Common myeloid progenitor, CD34-positive (primary cell): ENCODE data around the gene RBBP8NL.

Source experiments
- CTCF ChIA-PET: fragments of 350-600 bp; sonication (Branson Sonifier 250); formaldehyde crosslinking; loops from one replicate; lab custom pipeline; 2021; ENCODE audit warnings: antibody characterized with exemption; lab: Charles Lee
- POLR2A ChIA-PET: fragments of 350-600 bp; sonication (Branson Sonifier 250); formaldehyde crosslinking; loops from one replicate; lab custom pipeline; 2021; ENCODE audit warnings: antibody characterized with exemption; lab: Charles Lee
- DNase-seq, 3 donors: peaks; one replicate each; pipeline versions ENCODE4 v3.0.0 to v3.0.0-alpha.2; 2013
- H3K27ac ChIP-seq, 2 experiments: 1 replicate in 1 of 2; 2 replicates in 1 of 2; pipeline ENCODE4 v1.7.0; 2013; ENCODE audit warnings: inconsistent platforms in 2 of 2, low read length in 2 of 2, mild to moderate bottlenecking in 2 of 2, low read depth in 1 of 2, moderate library complexity in 1 of 2; ENCODE audit not compliant: severe bottlenecking in 2 of 2, insufficient read depth in 1 of 2, poor library complexity in 1 of 2
- H3K27me3 ChIP-seq, 5 experiments: replicated peaks in 2 of 5; 1 replicate in 3 of 5; 2 replicates in 2 of 5; pipeline versions ENCODE4 v1.6.1 to v1.7.0; 2013; ENCODE audit warnings: low read length in 4 of 5, mild to moderate bottlenecking in 2 of 5, moderate library complexity in 2 of 5, inconsistent platforms in 1 of 5; ENCODE audit not compliant: insufficient read depth in 5 of 5, control insufficient read depth in 4 of 5
- H3K36me3 ChIP-seq, 4 experiments: 1 replicate in 2 of 4; 2 replicates in 2 of 4; pipeline versions ENCODE4 v1.6.1 to v1.7.0; 2013; ENCODE audit warnings: low read length in 3 of 4, control low read depth in 1 of 4, mild to moderate bottlenecking in 1 of 4; ENCODE audit not compliant: control insufficient read depth in 4 of 4, insufficient read depth in 4 of 4
- H3K4me1 ChIP-seq, 4 experiments: 1 replicate in 3 of 4; 2 replicates in 1 of 4; pipeline versions ENCODE4 v1.6.1 to v1.7.1; 2013; ENCODE audit warnings: low read length in 3 of 4, mild to moderate bottlenecking in 3 of 4, control low read depth in 1 of 4, inconsistent platforms in 1 of 4, moderate library complexity in 1 of 4; ENCODE audit not compliant: control insufficient read depth in 4 of 4, insufficient read depth in 4 of 4; ENCODE audit errors: control extremely low read depth in 1 of 4
- H3K4me3 ChIP-seq, 7 experiments: 1 replicate in 4 of 7; 2 replicates in 3 of 7; pipeline versions ENCODE4 v1.5.1 to v1.7.0; 2013; ENCODE audit warnings: mild to moderate bottlenecking in 7 of 7, low read length in 6 of 7, moderate library complexity in 6 of 7, inconsistent platforms in 2 of 7, low read depth in 2 of 7, control low read depth in 1 of 7; ENCODE audit not compliant: insufficient read depth in 4 of 7, control insufficient read depth in 1 of 7; ENCODE audit errors: extremely low read depth in 1 of 7
- H3K9me3 ChIP-seq, 5 experiments: 1 replicate in 4 of 5; 2 replicates in 1 of 5; pipeline versions ENCODE4 v1.6.1 to v1.7.1; 2013; ENCODE audit warnings: low read length in 4 of 5, mild to moderate bottlenecking in 2 of 5, inconsistent platforms in 1 of 5, low read depth in 1 of 5, moderate library complexity in 1 of 5; ENCODE audit not compliant: control insufficient read depth in 4 of 5, insufficient read depth in 2 of 5; ENCODE audit errors: control extremely low read depth in 1 of 5
- WGBS: methylation state at CpG from one replicate; pipeline ENCODE4 v1.1.5; 2013; ENCODE audit not compliant: insufficient coverage; 5-methylcytosine and 5-hydroxymethylcytosine counted together

RBBP8NL gene

GRCh38 chr20:62401331-62401779 lies 26.0 kb downstream of the RBBP8NL start:
- Histone ChIP-seq H3K4me3 (no peak overlapping the region), H3K27me3 (no peaks in the 10 kb centered on the region), H3K9me3 (no peaks in the 10 kb centered on the region), H3K36me3 (peaks cover 2 to 11% (median 5%) of the 10 kb centered on the region in 4 experiments), H3K4me1 (peaks cover 0 to 14% (median 10%) of the 10 kb centered on the region in 4 experiments), H3K27ac (no peak overlapping the region)
- ChIA-PET CTCF (interaction anchor here (1.3 kb wide), 1 partner anchor 12 kb away, joined by 4 read pairs; no protein-coding TSS in a partner anchor), POLR2A (no interaction called here)
- no peak for DNase-seq
- 94% methylated on average over 21 of the region's 21 CpGs for WGBS

- CTCF ChIA-PET, result interaction anchor here (1.3 to 1.6 kb wide), 2 partner anchors 9 to 12 kb away, joined by 4 to 5 read pairs; no protein-coding TSS in a partner anchor
- Histone ChIP-seq H3K9me3 (no peaks in the 10 kb centered on the region), H3K27ac (no peak overlapping the region), H3K4me3 (no peak overlapping the region), H3K36me3 (peaks cover 2 to 14% (median 7%) of the 10 kb centered on the region in 4 experiments), H3K4me1 (peaks cover 0 to 6% (median 1%) of the 10 kb centered on the region in 4 experiments), H3K27me3 (no peaks in the 10 kb centered on the region)
- POLR2A ChIA-PET, result no interaction called here
- DNase-seq, result no peak
- 89% methylated on average over 10 of the region's 10 CpGs for WGBS
Observed at GRCh38 chr20:62400541-62400940, 26.8 kb downstream of the RBBP8NL start.

- Histone ChIP-seq H3K27me3 (no peaks in the 10 kb centered on the region), H3K27ac (no peak overlapping the region), H3K4me3 (no peak overlapping the region), H3K36me3 (peaks cover 2 to 14% (median 9%) of the 10 kb centered on the region in 4 experiments), H3K4me1 (peaks cover 0 to 1% (median 0%) of the 10 kb centered on the region in 4 experiments), H3K9me3 (no peaks in the 10 kb centered on the region)
- DNase-seq, result no peak
- WGBS, result 96% methylated on average over 7 of the region's 7 CpGs
- ChIA-PET POLR2A (no interaction called here), CTCF (interaction anchor here (1.0 to 1.6 kb wide), 3 partner anchors 9 to 11 kb away, joined by 4 to 5 read pairs (median 4); no protein-coding TSS in a partner anchor)
Observed at GRCh38 chr20:62400021-62400420, 27.3 kb downstream of the RBBP8NL start.

GRCh38 chr20:62398120-62398821 lies 29.1 kb downstream of the RBBP8NL start:
- no peak for DNase-seq
- POLR2A ChIA-PET, result no interaction called here
- Histone ChIP-seq H3K4me3 (no peak overlapping the region), H3K27me3 (no peaks in the 10 kb centered on the region), H3K4me1 (no peaks in the 10 kb centered on the region), H3K36me3 (peaks cover 2 to 28% (median 17%) of the 10 kb centered on the region in 4 experiments), H3K9me3 (no peaks in the 10 kb centered on the region), H3K27ac (no peak overlapping the region)
- WGBS, result 98% methylated on average over 15 of the region's 19 CpGs
- CTCF ChIA-PET, result no interaction called here

DNA sequence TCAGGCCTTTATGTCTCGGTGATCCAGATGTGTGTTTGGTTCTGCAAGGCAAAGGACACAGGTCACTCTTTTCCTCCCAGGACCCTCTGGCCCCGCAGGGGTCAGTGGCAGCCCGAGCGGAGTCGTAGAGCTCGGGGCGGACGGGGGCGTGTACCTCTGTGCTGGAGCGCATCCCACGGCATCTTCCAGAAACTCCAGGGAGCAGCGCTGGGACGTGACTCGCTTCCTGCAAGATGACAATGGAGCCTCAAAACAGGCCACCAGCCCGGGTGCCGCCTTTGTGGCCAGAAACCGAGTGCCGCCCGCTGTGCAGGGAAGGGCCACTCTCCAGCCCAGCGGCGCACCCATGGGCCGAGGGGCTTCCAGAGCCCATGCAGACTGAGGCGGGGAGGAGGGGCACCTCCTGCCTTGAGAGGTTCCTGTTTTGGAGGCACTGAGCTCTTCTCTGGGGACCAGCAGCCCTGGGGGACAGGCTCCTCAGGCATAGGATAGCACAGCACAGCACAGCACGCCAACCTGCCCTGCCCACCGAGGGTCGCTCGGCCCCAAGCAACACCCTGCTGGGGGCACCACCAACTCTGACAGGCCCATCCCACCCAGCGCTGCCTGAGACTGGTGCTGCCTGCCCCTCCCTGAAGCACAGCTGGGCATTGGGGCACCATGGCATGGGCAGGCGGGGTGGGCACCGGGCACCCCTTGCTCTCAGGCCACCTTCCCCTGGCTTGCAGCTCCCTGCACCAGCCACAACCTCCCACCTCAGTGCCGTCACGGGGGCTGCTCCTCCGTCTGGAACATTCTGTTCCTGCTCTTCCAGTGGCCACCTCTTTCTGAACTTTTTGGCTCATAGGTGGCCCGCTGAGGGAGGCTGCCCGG lies 30.7 kb downstream of the RBBP8NL start:
- POLR2A ChIA-PET, result no interaction called here
- 97% methylated on average over 28 of the region's 35 CpGs for WGBS

GRCh38 chr20:62395311-62396242 lies 31.8 kb downstream of the RBBP8NL start:
- no peak overlapping the region for H3K27ac ChIP-seq
- peaks cover 2 to 44% (median 31%) of the 10 kb centered on the region in 4 experiments for H3K36me3 ChIP-seq
- no peaks in the 10 kb centered on the region for H3K4me1 ChIP-seq
- no peaks in the 10 kb centered on the region for H3K9me3 ChIP-seq
- ChIA-PET POLR2A (no interaction called here), CTCF (interaction anchor here (1.3 to 1.4 kb wide), 2 partner anchors 9 to 94 kb away, joined by 3 read pairs; no protein-coding TSS in a partner anchor)
- no peaks in the 10 kb centered on the region for H3K27me3 ChIP-seq
- DNase-seq, result no peak
- no peak overlapping the region for H3K4me3 ChIP-seq
- WGBS, result 97% methylated on average over 27 of the region's 27 CpGs

More for the DNA sequence above, 30.7 kb downstream of the RBBP8NL start:
- H3K4me1 ChIP-seq, result no peaks in the 10 kb centered on the region
- no peak overlapping the region for H3K27ac ChIP-seq
- no peak for DNase-seq
- CTCF ChIA-PET, result interaction anchor here (1.3 kb wide), 1 partner anchor 95 kb away, joined by 3 read pairs; no protein-coding TSS in a partner anchor
- H3K4me3 ChIP-seq, result no peak overlapping the region
- no peaks in the 10 kb centered on the region for H3K27me3 ChIP-seq
- no peaks in the 10 kb centered on the region for H3K9me3 ChIP-seq
- peaks cover 2 to 34% (median 26%) of the 10 kb centered on the region in 4 experiments for H3K36me3 ChIP-seq
